ENCODE results near the gene SDK1. TPM values are rescaled to one million over a fixed set of nuclear protein-coding genes. Genes with fewer than 3 reads are reported as not detected.
A peak's percentile ranks its signal among the peaks of the same experiment; 100 is the strongest.

The SDK1 gene
- total RNA-seq, 2 donors from 2014 or later: 19.8 to 32.4 TPM

- DNase-seq (peak in 1 of 4 donors; percentile 6), ATAC-seq (no peak)
- no peaks in the 10 kb centered on the region for H3K9me3 ChIP-seq
- no peaks in the 10 kb centered on the region for H3K4me1 ChIP-seq
- no peak for TF ChIP-seq POLR2A (IDR thresholded peaks at IDR 0.05)
- TF ChIP-seq, protein P1, sequence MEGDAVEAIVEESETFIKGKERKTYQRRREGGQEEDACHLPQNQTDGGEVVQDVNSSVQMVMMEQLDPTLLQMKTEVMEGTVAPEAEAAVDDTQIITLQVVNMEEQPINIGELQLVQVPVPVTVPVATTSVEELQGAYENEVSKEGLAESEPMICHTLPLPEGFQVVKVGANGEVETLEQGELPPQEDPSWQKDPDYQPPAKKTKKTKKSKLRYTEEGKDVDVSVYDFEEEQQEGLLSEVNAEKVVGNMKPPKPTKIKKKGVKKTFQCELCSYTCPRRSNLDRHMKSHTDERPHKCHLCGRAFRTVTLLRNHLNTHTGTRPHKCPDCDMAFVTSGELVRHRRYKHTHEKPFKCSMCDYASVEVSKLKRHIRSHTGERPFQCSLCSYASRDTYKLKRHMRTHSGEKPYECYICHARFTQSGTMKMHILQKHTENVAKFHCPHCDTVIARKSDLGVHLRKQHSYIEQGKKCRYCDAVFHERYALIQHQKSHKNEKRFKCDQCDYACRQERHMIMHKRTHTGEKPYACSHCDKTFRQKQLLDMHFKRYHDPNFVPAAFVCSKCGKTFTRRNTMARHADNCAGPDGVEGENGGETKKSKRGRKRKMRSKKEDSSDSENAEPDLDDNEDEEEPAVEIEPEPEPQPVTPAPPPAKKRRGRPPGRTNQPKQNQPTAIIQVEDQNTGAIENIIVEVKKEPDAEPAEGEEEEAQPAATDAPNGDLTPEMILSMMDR (IDR thresholded peaks at IDR 0.05): no peak
- no peak overlapping the region for H3K27ac ChIP-seq
- intact Hi-C loops (cut with DNase I): no loop called here
- H3K36me3 ChIP-seq (replicated peaks in 1 of 2; ENCODE audit: insufficient read depth in 1 of 2, low read depth in 2 of 2): no peaks in the 10 kb centered on the region
- no peak overlapping the region for H3K4me3 ChIP-seq
- 67 to 75% methylated on average over 14 to 15 of the region's 15 CpGs for WGBS, 2 donors
- no peaks in the 10 kb centered on the region for H3K27me3 ChIP-seq
These were observed 486.7 kb downstream of the SDK1 start for GRCh38 chr7:3787717-3788264.

- no peak overlapping the region for H3K27ac ChIP-seq
- no peaks in the 10 kb centered on the region for H3K27me3 ChIP-seq
- intact Hi-C loops (cut with DNase I): no loop called here
- no peak for DNase-seq
- 90 to 93% methylated on average over 2 of the region's 2 CpGs for WGBS, 2 donors
- H3K4me1 ChIP-seq: no peaks in the 10 kb centered on the region
- no peaks in the 10 kb centered on the region for H3K36me3 ChIP-seq (replicated peaks in 1 of 2; ENCODE audit: insufficient read depth in 1 of 2, low read depth in 2 of 2)
- no peak overlapping the region for H3K4me3 ChIP-seq
- TF ChIP-seq POLR2A (IDR thresholded peaks at IDR 0.05): no peak
- H3K9me3 ChIP-seq: no peaks in the 10 kb centered on the region
- no peak for ATAC-seq
These were observed 489.8 kb downstream of the SDK1 start for GRCh38 chr7:3790803-3791202.

DNA sequence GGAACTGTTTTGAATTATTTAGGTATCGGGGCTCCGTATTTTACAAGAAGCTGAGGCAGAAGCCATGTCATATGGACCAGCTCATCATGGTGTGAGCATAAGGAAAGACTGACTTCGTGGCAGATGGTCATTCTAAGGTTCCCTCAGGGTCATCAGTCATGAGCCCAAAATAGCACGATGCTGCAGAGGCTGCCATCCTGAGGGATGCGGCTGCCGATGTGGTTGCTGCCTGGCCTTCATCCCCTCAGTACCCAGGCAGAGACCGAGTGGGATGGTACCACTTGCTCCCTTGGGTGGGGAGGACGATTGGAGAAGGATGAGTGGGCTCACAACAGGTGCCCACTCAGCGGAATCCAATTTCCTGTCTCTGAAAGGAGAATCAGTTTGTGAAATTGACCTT, 490.3 kb downstream of the SDK1 start:
- intact Hi-C loops (cut with DNase I): no loop called here
- Histone ChIP-seq H3K36me3 (replicated peaks in 1 of 2; ENCODE audit: insufficient read depth in 1 of 2, low read depth in 2 of 2) (no peaks in the 10 kb centered on the region), H3K4me1 (no peaks in the 10 kb centered on the region), H3K9me3 (no peaks in the 10 kb centered on the region), H3K27me3 (no peaks in the 10 kb centered on the region), H3K4me3 (no peak overlapping the region), H3K27ac (no peak overlapping the region)
- DNase-seq (no peak), ATAC-seq (no peak)
- 84 to 92% methylated on average over 9 of the region's 9 CpGs for WGBS, 2 donors
- TF ChIP-seq, protein P1 (IDR thresholded peaks at IDR 0.05): no peak
- TF ChIP-seq POLR2A (IDR thresholded peaks at IDR 0.05): no peak

DNA sequence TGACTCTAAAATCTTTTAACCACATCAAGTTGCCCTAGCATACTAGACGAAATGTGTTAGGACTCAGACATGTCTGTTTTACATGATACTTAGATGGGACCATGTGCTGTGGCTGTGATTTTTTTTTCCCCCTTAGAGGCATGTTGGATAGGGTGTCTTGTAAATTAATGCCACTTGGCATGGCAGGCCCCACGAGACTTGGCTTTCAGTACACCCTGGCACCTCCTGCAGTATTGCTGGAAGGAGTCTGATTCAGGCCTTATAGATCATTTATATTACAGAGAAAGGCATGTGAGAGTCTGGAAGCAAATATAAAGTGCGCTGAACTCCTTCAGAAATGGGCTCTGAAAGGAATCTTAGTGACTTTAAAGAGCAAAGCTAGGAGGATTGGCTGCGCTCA, 494.1 kb downstream of the SDK1 start:
- Histone ChIP-seq H3K27me3 (no peaks in the 10 kb centered on the region), H3K9me3 (no peaks in the 10 kb centered on the region), H3K4me1 (no peaks in the 10 kb centered on the region), H3K36me3 (replicated peaks in 1 of 2; ENCODE audit: insufficient read depth in 1 of 2, low read depth in 2 of 2) (no peaks in the 10 kb centered on the region), H3K4me3 (no peak overlapping the region), H3K27ac (no peak overlapping the region)
- intact Hi-C loops (cut with DNase I): no loop called here
- no peak for TF ChIP-seq POLR2A (IDR thresholded peaks at IDR 0.05)
- TF ChIP-seq, protein P1 (IDR thresholded peaks at IDR 0.05): no peak
- DNase-seq (no peak), ATAC-seq (no peak)
- 88 to 92% methylated on average over 4 of the region's 4 CpGs for WGBS, 2 donors

DNA sequence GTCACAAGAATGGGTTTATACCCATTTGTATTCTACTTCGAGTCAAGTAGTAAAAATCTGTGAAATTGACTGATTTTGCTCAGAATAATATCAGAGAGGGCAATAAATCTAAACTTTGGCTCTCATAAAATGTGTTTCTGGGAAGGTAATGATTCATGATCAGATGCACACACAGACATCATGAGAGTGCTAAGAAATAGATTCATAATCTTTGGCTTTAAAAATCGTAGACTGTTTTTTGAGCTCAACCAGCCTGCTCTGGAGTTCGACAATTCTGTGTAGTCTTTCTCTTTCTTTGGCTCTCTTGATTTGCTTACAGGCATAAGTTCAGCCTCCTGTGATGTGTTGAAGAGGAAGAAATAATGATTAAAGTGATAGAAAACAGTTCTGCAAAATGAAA, 494.7 kb downstream of the SDK1 start:
- TF ChIP-seq, protein P1 (IDR thresholded peaks at IDR 0.05): no peak
- no peak for TF ChIP-seq POLR2A (IDR thresholded peaks at IDR 0.05)
- no peak for ATAC-seq
- intact Hi-C loops (cut with DNase I): no loop called here

More for the DNA sequence above, 494.7 kb downstream of the SDK1 start:
- Histone ChIP-seq H3K4me3 (no peak overlapping the region), H3K4me1 (no peaks in the 10 kb centered on the region), H3K27me3 (no peaks in the 10 kb centered on the region), H3K27ac (no peak overlapping the region), H3K36me3 (replicated peaks in 1 of 2; ENCODE audit: insufficient read depth in 1 of 2, low read depth in 2 of 2) (no peaks in the 10 kb centered on the region), H3K9me3 (no peaks in the 10 kb centered on the region)
- no peak for DNase-seq
- 84 to 86% methylated on average over 3 of the region's 3 CpGs for WGBS, 2 donors

All from body of pancreas (tissue), 4 donors.